Duodenal mucosa (tissue), 2 donors: ENCODE results near the gene MAPRE3.
A peak's percentile ranks its signal among the peaks of the same experiment; 100 is the strongest.

Experiments used
- H3K27ac ChIP-seq: one replicate; pipeline ENCODE4 v1.7.0; 2013; ENCODE audit warnings: low read depth, low read length
- H3K27me3 ChIP-seq, 2 donors: one replicate each; pipeline ENCODE4 v1.7.0; 2013; ENCODE audit warnings: low read length in 2 of 2, control low read depth in 1 of 2; ENCODE audit not compliant: insufficient read depth in 2 of 2, control insufficient read depth in 1 of 2
- H3K36me3 ChIP-seq, 2 donors: one replicate each; pipeline ENCODE4 v1.7.0; 2013; ENCODE audit warnings: low read length in 2 of 2, control low read depth in 1 of 2; ENCODE audit not compliant: insufficient read depth in 2 of 2, control insufficient read depth in 1 of 2
- H3K4me1 ChIP-seq, 2 donors: one replicate each; pipeline ENCODE4 v1.7.0; 2013; ENCODE audit warnings: low read length in 2 of 2, control low read depth in 1 of 2; ENCODE audit not compliant: insufficient read depth in 2 of 2, control insufficient read depth in 1 of 2
- H3K4me3 ChIP-seq, 2 donors: one replicate each; pipeline ENCODE4 v1.7.0; 2013; ENCODE audit warnings: low read length in 2 of 2, low read depth in 1 of 2
- H3K9ac ChIP-seq, 2 donors: one replicate each; pipeline ENCODE4 v1.7.0; 2013; ENCODE audit warnings: low read length in 2 of 2, low read depth in 1 of 2
- H3K9me3 ChIP-seq, 2 donors: one replicate each; pipeline ENCODE4 v1.7.0; 2013; ENCODE audit warnings: low read length in 2 of 2, control low read depth in 1 of 2; ENCODE audit not compliant: control insufficient read depth in 1 of 2

MAPRE3 gene

GRCh38 chr2:26979741-26980140 lies 9.3 kb downstream of the MAPRE3 start:
- Histone ChIP-seq H3K36me3 (no peaks in the 10 kb centered on the region), H3K9me3 (no peaks in the 10 kb centered on the region), H3K4me1 (peaks cover 18 to 29% of the 10 kb centered on the region in 2 donors), H3K4me3 (no peak overlapping the region), H3K27me3 (no peaks in the 10 kb centered on the region), H3K27ac (no peak overlapping the region), H3K9ac (no peak overlapping the region)

GRCh38 chr2:26980971-26981370 lies 10.5 kb downstream of the MAPRE3 start:
- no peak overlapping the region for H3K9ac ChIP-seq
- peaks cover 18 to 29% of the 10 kb centered on the region in 2 donors for H3K4me1 ChIP-seq
- no peak overlapping the region for H3K4me3 ChIP-seq
- H3K36me3 ChIP-seq = no peaks in the 10 kb centered on the region
- H3K27me3 ChIP-seq = no peaks in the 10 kb centered on the region
- no peak overlapping the region for H3K27ac ChIP-seq
- no peaks in the 10 kb centered on the region for H3K9me3 ChIP-seq

- no peak overlapping the region for H3K4me3 ChIP-seq
- no peaks in the 10 kb centered on the region for H3K27me3 ChIP-seq
- peak overlapping the region in 1 of 2 donors; percentile 0 for H3K9ac ChIP-seq
- H3K9me3 ChIP-seq = no peaks in the 10 kb centered on the region
- H3K27ac ChIP-seq = no peak overlapping the region
- no peaks in the 10 kb centered on the region for H3K36me3 ChIP-seq
- peaks cover 18 to 29% of the 10 kb centered on the region in 2 donors for H3K4me1 ChIP-seq
Observed at GRCh38 chr2:26982102-26982742, 11.8 kb downstream of the MAPRE3 start.

GRCh38 chr2:26983746-26984145 lies 13.3 kb downstream of the MAPRE3 start:
- Histone ChIP-seq H3K9ac (no peak overlapping the region), H3K4me3 (no peak overlapping the region), H3K36me3 (no peaks in the 10 kb centered on the region), H3K4me1 (peaks cover 12 to 18% of the 10 kb centered on the region in 2 donors), H3K27ac (no peak overlapping the region), H3K27me3 (no peaks in the 10 kb centered on the region), H3K9me3 (no peaks in the 10 kb centered on the region)

- Histone ChIP-seq H3K36me3 (no peaks in the 10 kb centered on the region), H3K9ac (no peak overlapping the region), H3K27ac (no peak overlapping the region), H3K27me3 (no peaks in the 10 kb centered on the region), H3K9me3 (no peaks in the 10 kb centered on the region), H3K4me1 (peaks cover 12 to 17% of the 10 kb centered on the region in 2 donors), H3K4me3 (no peak overlapping the region)
Observed at GRCh38 chr2:26985807-26986206, 15.4 kb downstream of the MAPRE3 start.

- no peaks in the 10 kb centered on the region for H3K36me3 ChIP-seq
Observed at GRCh38 chr2:26986576-26986975, 16.1 kb downstream of the MAPRE3 start.

GRCh38 chr2:26988058-26988860 lies 17.8 kb downstream of the MAPRE3 start:
- H3K4me3 ChIP-seq = no peak overlapping the region
- no peaks in the 10 kb centered on the region for H3K36me3 ChIP-seq
- H3K9me3 ChIP-seq = no peaks in the 10 kb centered on the region
- H3K9ac ChIP-seq = no peak overlapping the region
- no peaks in the 10 kb centered on the region for H3K27me3 ChIP-seq
- H3K27ac ChIP-seq = no peak overlapping the region
- H3K4me1 ChIP-seq = peaks cover 6% of the 10 kb centered on the region in 2 donors

More at GRCh38 chr2:26986576-26986975, 16.1 kb downstream of the MAPRE3 start:
- Histone ChIP-seq H3K4me3 (no peak overlapping the region), H3K9me3 (no peaks in the 10 kb centered on the region), H3K27me3 (no peaks in the 10 kb centered on the region), H3K4me1 (peaks cover 15 to 20% of the 10 kb centered on the region in 2 donors), H3K27ac (no peak overlapping the region), H3K9ac (no peak overlapping the region)

- Histone ChIP-seq H3K36me3 (no peaks in the 10 kb centered on the region), H3K4me1 (peaks cover 6% of the 10 kb centered on the region in 2 donors), H3K9ac (no peak overlapping the region), H3K27me3 (no peaks in the 10 kb centered on the region), H3K27ac (no peak overlapping the region), H3K9me3 (no peaks in the 10 kb centered on the region), H3K4me3 (no peak overlapping the region)
Observed at GRCh38 chr2:26989156-26989555, 18.7 kb downstream of the MAPRE3 start.

GRCh38 chr2:26991717-26992116 lies 21.3 kb downstream of the MAPRE3 start:
- Histone ChIP-seq H3K36me3 (no peaks in the 10 kb centered on the region), H3K9me3 (no peaks in the 10 kb centered on the region)

GRCh38 chr2:26993768-26994167 lies 23.3 kb downstream of the MAPRE3 start:
- Histone ChIP-seq H3K4me3 (no peak overlapping the region), H3K4me1 (peaks cover 6% of the 10 kb centered on the region in 2 donors), H3K9me3 (no peaks in the 10 kb centered on the region)

More at GRCh38 chr2:26991717-26992116, 21.3 kb downstream of the MAPRE3 start:
- H3K4me1 ChIP-seq = peaks cover 6% of the 10 kb centered on the region in 2 donors
- H3K9ac ChIP-seq = no peak overlapping the region
- no peak overlapping the region for H3K27ac ChIP-seq
- no peak overlapping the region for H3K4me3 ChIP-seq
- no peaks in the 10 kb centered on the region for H3K27me3 ChIP-seq

More at GRCh38 chr2:26993768-26994167, 23.3 kb downstream of the MAPRE3 start:
- H3K9ac ChIP-seq = no peak overlapping the region
- no peaks in the 10 kb centered on the region for H3K27me3 ChIP-seq
- H3K36me3 ChIP-seq = no peaks in the 10 kb centered on the region
- H3K27ac ChIP-seq = no peak overlapping the region
